GM12878 (cell line): ENCODE data around the gene BRI3BP. TPM values are rescaled to one million over a fixed set of nuclear protein-coding genes. Genes with fewer than 3 reads are reported as not detected.

ENCODE experiments used
- ATAC-seq: fragments of 200-7000 bp; cut with Tn5 transposase; 3 replicates; pipeline ENCODE4 v1.9.1; 2020; ENCODE audit warnings: mild to moderate bottlenecking, moderate library complexity
- BruUV-seq: library from RNA; stranded (reverse); fragments of 400-500 nt; replicated peaks from 2 replicates; lab custom pipeline; 2021; lab: Mats Ljungman, UMichigan
- CTCF ChIA-PET: fragments of 300-600 bp; sonication (Branson Sonifier 250); formaldehyde crosslinking; extraction: SDS; loops from one replicate; lab custom pipeline; 2021; ENCODE audit warnings: inconsistent platforms; lab: Yijun Ruan, JAX
- POLR2A ChIA-PET: fragments of 350-600 bp; formaldehyde crosslinking; extraction: SDS; loops from one replicate; lab custom pipeline; 2021; ENCODE audit warnings: inconsistent platforms; lab: Charles Lee
- RAD21 ChIA-PET: fragments of 300-600 bp; sonication (Branson Sonifier 250); formaldehyde crosslinking; loops from one replicate; lab custom pipeline; 2023; ENCODE audit warnings: antibody characterized with exemption; ENCODE audit not compliant: unreplicated experiment; lab: Charles Lee
- SMC1A ChIA-PET: fragments of 300-600 bp; sonication (Branson Sonifier 250); formaldehyde crosslinking; loops from one replicate; lab custom pipeline; 2023; ENCODE audit not compliant: unreplicated experiment, uncharacterized antibody; lab: Charles Lee
- DNase-seq: peaks from one replicate; pipeline ENCODE4 v3.0.0-alpha.2; 2011; ENCODE audit warnings: low read depth, low spot score
- FAIRE-seq: peaks from 3 replicates; lab custom pipeline; 2011; peaks lifted over from hg19 to GRCh38; lab: Jason Lieb, UNC
- H2AFZ ChIP-seq: 2 replicates; pipeline ENCODE4 v1.6.0; 2011; ENCODE audit warnings: low read depth, low read length, control low read depth; ENCODE audit not compliant: control insufficient read depth
- H3K27ac ChIP-seq: 2 replicates; pipeline ENCODE4 v1.5.1; 2011; ENCODE audit warnings: control low read depth; ENCODE audit not compliant: control insufficient read depth, insufficient read depth
- H3K27me3 ChIP-seq, 2 experiments: replicated peaks in 1 of 2; 2 replicates each; pipeline versions ENCODE4 v1.6.0 to v1.6.1; 2011; ENCODE audit warnings: low read length in 1 of 2; ENCODE audit not compliant: control insufficient read depth in 2 of 2, insufficient read depth in 2 of 2
- H3K36me3 ChIP-seq, 2 experiments: 2 replicates each; pipeline ENCODE4 v1.5.1; 2011; ENCODE audit warnings: low read length in 1 of 2; ENCODE audit not compliant: control insufficient read depth in 2 of 2, insufficient read depth in 2 of 2
- H3K4me1 ChIP-seq: 2 replicates; pipeline ENCODE4 v1.6.1; 2011; ENCODE audit warnings: mild to moderate bottlenecking, low read length, moderate library complexity, mixed read lengths; ENCODE audit not compliant: control insufficient read depth, insufficient read depth
- H3K4me2 ChIP-seq: 2 replicates; pipeline ENCODE4 v1.6.0; 2011; ENCODE audit warnings: control low read depth; ENCODE audit not compliant: control insufficient read depth, insufficient read depth
- H3K4me3 ChIP-seq: fragments of 200-600 bp; sonication (generic); 2 replicates; pipeline ENCODE4 v1.5.1; 2016
- H3K79me2 ChIP-seq: 2 replicates; pipeline ENCODE4 v1.6.0; 2011; ENCODE audit warnings: low read length; ENCODE audit not compliant: control insufficient read depth, insufficient read depth
- H3K9ac ChIP-seq: 2 replicates; pipeline ENCODE4 v1.8.0; 2011; ENCODE audit warnings: low read length, control low read depth, mixed read lengths; ENCODE audit not compliant: control insufficient read depth, insufficient read depth
- H3K9me3 ChIP-seq: replicated peaks from 3 replicates; pipeline ENCODE4 v1.5.1; 2011; ENCODE audit warnings: mild to moderate bottlenecking, low read length; ENCODE audit not compliant: control insufficient read depth, insufficient read depth
- H4K20me1 ChIP-seq: 2 replicates; pipeline ENCODE4 v1.6.0; 2011; ENCODE audit not compliant: control insufficient read depth, insufficient read depth
- CHD1 ChIP-seq: IDR thresholded peaks from 2 replicates; pipeline ENCODE4 v1.6.1; 2012; ENCODE audit warnings: low read depth, low read length, improper control_type of control experiment
- HCFC1 ChIP-seq: fragments of 150-350 bp; IDR thresholded peaks from 2 replicates; pipeline ENCODE4 v1.6.1; 2014; ENCODE audit warnings: low read length
- MYB ChIP-seq: fragments of 150-350 bp; IDR thresholded peaks from 2 replicates; pipeline ENCODE4 v1.6.1; 2014; ENCODE audit warnings: mild to moderate bottlenecking, low read depth, low read length, borderline replicate concordance
- PBX3 ChIP-seq: IDR thresholded peaks from 2 replicates; pipeline ENCODE4 v1.6.1; 2011; ENCODE audit warnings: mild to moderate bottlenecking, low read depth, low read length, moderate library complexity; ENCODE audit not compliant: insufficient replicate concordance
- SKIL ChIP-seq: fragments of 450-650 bp; IDR thresholded peaks from 2 replicates; pipeline ENCODE4 v1.6.1; 2017; ENCODE audit warnings: mild to moderate bottlenecking, low read depth, inconsistent platforms; ENCODE audit not compliant: poor library complexity, severe bottlenecking
- USF2 ChIP-seq: IDR thresholded peaks from 2 replicates; pipeline ENCODE4 v1.6.1; 2011; ENCODE audit warnings: low read depth, low read length, improper control_type of control experiment, borderline replicate concordance
- ZNF687 ChIP-seq: fragments of 450-650 bp; IDR thresholded peaks from 2 replicates; pipeline ENCODE4 v1.6.1; 2017; ENCODE audit warnings: mild to moderate bottlenecking, moderate library complexity
- WGBS: methylation state at CpG from one replicate; pipeline ENCODE4 v1.1.6; 2016; ENCODE audit warnings: low lambda C conversion rate; ENCODE audit not compliant: insufficient replicate concordance, insufficient coverage; ENCODE audit errors: missing lambda C conversion rate; 5-methylcytosine and 5-hydroxymethylcytosine counted together
- in situ Hi-C: fragments of 300-500 bp; cut with MboI; formaldehyde crosslinking; loops from 9 replicates; pipeline ENCODE4 v1.14.3; 2018; ENCODE audit warnings: mixed read lengths
- intact Hi-C: fragments of 100-400 bp; cut with micrococcal nuclease; formaldehyde crosslinking; loops from one replicate; pipeline ENCODE4 v1.14.2; 2022; ENCODE audit not compliant: unreplicated experiment
- polyA plus RNA-seq, 11 experiments: library from polyadenylated mRNA; depleted of rRNA in 4 of 11; unstranded in 6 of 11; stranded (reverse) in 5 of 11; fragments of >200 nt; fragmentation: Nextera tagmentation in 4 of 11; fragmentation: Illumina TruSeq in 1 of 11; extraction: Ambion mirVana in 4 of 11; extraction: Trizol in 1 of 11; gene quantifications; 1 replicate in 1 of 11; 2 replicates in 10 of 11; pipeline versions ENCODE4 v1.2.1 to v1.2.3, GENCODE V29; 2011 to 2016; ENCODE audit warnings: inconsistent platforms in 2 of 11, missing spikeins in 2 of 11, low read depth in 1 of 11
- total RNA-seq, 4 experiments: library from RNA; depleted of rRNA in 3 of 4; stranded (reverse); fragments of >200 nt in 3 of 4; fragmentation: Illumina TruSeq in 1 of 4; extraction: Trizol in 1 of 4; gene quantifications; 2 replicates each; pipeline versions ENCODE4 v1.2.1 to v1.2.3, GENCODE V29; 2013 to 2021

BRI3BP gene
- total and polyA plus RNA-seq, 10 of the 15 experiments (the other 5 are each of a cell fraction or from before 2014, with no cell fraction given): 11.5 to 37.0 (median 28.5) TPM

GRCh38 chr12:124995200-124995961 lies 1.9 kb downstream of the BRI3BP start (continued):
- TF ChIP-seq PBX3 (peak; percentile 22), HCFC1 (no peak), ZNF687 (peak; percentile 28; the same call in 1 of the 2 replicates)

GRCh38 chr12:124998705-124999104 lies 5.3 kb downstream of the BRI3BP start:
- ATAC-seq (no peak), DNase-seq (no peak), FAIRE-seq (no peak)
- ChIA-PET RAD21 (no interaction called here), SMC1A (no interaction called here), CTCF (no interaction called here), POLR2A (interaction anchor here (0.7 kb wide), 1 partner anchor 57 kb away, joined by 4 read pairs; no protein-coding TSS in a partner anchor)
- Histone ChIP-seq H3K9ac (no peak overlapping the region), H3K4me1 (peaks cover 12% of the 10 kb centered on the region), H3K27ac (no peak overlapping the region), H3K4me3 (no peak overlapping the region), H4K20me1 (no peaks in the 10 kb centered on the region), H3K27me3 (no peaks in the 10 kb centered on the region), H3K9me3 (peaks cover 2% of the 10 kb centered on the region; the same call in 2 of the 3 replicates), H3K36me3 (peaks cover 0 to 17% of the 10 kb centered on the region in 2 experiments; a peak in 2 of 4 replicates), H3K4me2 (peak overlapping the region; percentile 42; the same call in 1 of the 2 replicates), H3K79me2 (peaks cover 88% of the 10 kb centered on the region), H2AFZ (no peak overlapping the region)
- intact Hi-C loops: no loop called here
- 98% methylated on average over 4 of the region's 4 CpGs for WGBS
- in situ Hi-C loops: no loop called here
- BruUV-seq: no TSS peak
- no peak for TF ChIP-seq SKIL
- no peak for TF ChIP-seq MYB
- no peak for TF ChIP-seq CHD1
- no peak for TF ChIP-seq USF2
- no peak for TF ChIP-seq PBX3
